HUDEP-2 (cell line): ENCODE data around the gene CRACR2A.

ENCODE experiments used
- DNase-seq, 76 experiments: peaks; one replicate each; lab custom pipeline; 2025; ENCODE audit not compliant: unreplicated experiment in 76 of 76; lab: John Stamatoyannopoulos, UW

Gene CRACR2A

GRCh38 chr12:3727354-3727753 is 25.6 kb downstream of the CRACR2A start:
- DNase-seq, result no peak

- DNase-seq, result no peak
Measured at GRCh38 chr12:3726456-3726855, 26.5 kb downstream of the CRACR2A start.

- DNase-seq, result peak in 4 of 76 experiments; percentile 5 to 29 (median 14)
Measured at GRCh38 chr12:3725388-3726115, 27.4 kb downstream of the CRACR2A start.

GRCh38 chr12:3723916-3724805 is 28.7 kb downstream of the CRACR2A start:
- DNase-seq, result no peak

- no peak for DNase-seq
Measured at GRCh38 chr12:3722368-3722767, 30.5 kb downstream of the CRACR2A start.

GRCh38 chr12:3720772-3721171 is 32.1 kb downstream of the CRACR2A start:
- no peak for DNase-seq

- DNase-seq, result no peak
Measured at GRCh38 chr12:3718100-3718499, 34.8 kb downstream of the CRACR2A start.

- no peak for DNase-seq
Measured at GRCh38 chr12:3717283-3717898, 35.5 kb downstream of the CRACR2A start.

- no peak for DNase-seq
Measured at GRCh38 chr12:3715999-3716398, 36.9 kb downstream of the CRACR2A start.

- no peak for DNase-seq
Measured at GRCh38 chr12:3713947-3714346, 39.0 kb downstream of the CRACR2A start.

GRCh38 chr12:3713483-3713882 is 39.4 kb downstream of the CRACR2A start:
- DNase-seq, result no peak

- no peak for DNase-seq
Measured at GRCh38 chr12:3712209-3712992, 40.5 kb downstream of the CRACR2A start.

- DNase-seq, result no peak
Measured at GRCh38 chr12:3705354-3705675, 47.6 kb downstream of the CRACR2A start.

GRCh38 chr12:3704512-3705353 is 48.2 kb downstream of the CRACR2A start:
- DNase-seq, result no peak

GRCh38 chr12:3700861-3701260 is 52.0 kb downstream of the CRACR2A start:
- no peak for DNase-seq

- DNase-seq, result no peak
Measured at GRCh38 chr12:3698218-3698974, 54.5 kb downstream of the CRACR2A start.

GRCh38 chr12:3697311-3697870 is 55.5 kb downstream of the CRACR2A start:
- DNase-seq, result no peak

- DNase-seq, result no peak
Measured at GRCh38 chr12:3694673-3695072, 58.2 kb downstream of the CRACR2A start.
